CD4-positive, alpha-beta memory T cell (primary cell): ENCODE results near the gene PNRC1. TPM values are rescaled to one million over a fixed set of nuclear protein-coding genes. Genes with fewer than 3 reads are reported as not detected.
"Not testable (repeated sequence)": the region's sequence is repeated elsewhere in the genome, so short reads cannot be mapped to it uniquely, and the experiment has no call there.

Experiments
- CTCF ChIA-PET: fragments of 350-600 bp; sonication (Branson Sonifier 250); formaldehyde crosslinking; loops from one replicate; lab custom pipeline; 2021; ENCODE audit warnings: inconsistent platforms; ENCODE audit not compliant: partially characterized antibody; lab: Charles Lee
- POLR2A ChIA-PET: fragments of 350-600 bp; sonication (Branson Sonifier 250); formaldehyde crosslinking; loops from one replicate; lab custom pipeline; 2021; ENCODE audit not compliant: partially characterized antibody; lab: Charles Lee
- DNase-seq, 5 donors: peaks; one replicate each; pipeline versions ENCODE4 v3.0.0 to v3.0.0-alpha.2; 2020 to 2022; ENCODE audit warnings: mixed read lengths in 1 of 5
- H3K27ac ChIP-seq: one replicate; pipeline ENCODE4 v1.7.0; 2013; ENCODE audit warnings: low read depth, low read length
- H3K27me3 ChIP-seq: 2 replicates; pipeline ENCODE4 v1.7.0; 2013; ENCODE audit warnings: mild to moderate bottlenecking, low read length, moderate library complexity; ENCODE audit not compliant: insufficient read depth
- H3K36me3 ChIP-seq: 2 replicates; pipeline ENCODE4 v1.7.0; 2013; ENCODE audit warnings: mild to moderate bottlenecking, low read length, moderate library complexity; ENCODE audit not compliant: insufficient read depth
- H3K4me1 ChIP-seq: 2 replicates; pipeline ENCODE4 v1.7.0; 2013; ENCODE audit warnings: mild to moderate bottlenecking, low read length, moderate library complexity; ENCODE audit not compliant: insufficient read depth
- H3K4me3 ChIP-seq, 2 donors: one replicate each; pipeline ENCODE4 v1.7.0; 2013; ENCODE audit warnings: low read length in 2 of 2, mild to moderate bottlenecking in 1 of 2
- H3K9me3 ChIP-seq, 2 donors: one replicate each; pipeline ENCODE4 v1.7.0; 2013; ENCODE audit warnings: low read length in 2 of 2, control low read depth in 1 of 2; ENCODE audit not compliant: control insufficient read depth in 1 of 2
- H3K27ac Mint-ChIP-seq, 7 donors: one replicate each; pipeline ENCODE4 v1.8.0; 2020 to 2021; ENCODE audit warnings: mixed read lengths in 7 of 7, mild to moderate bottlenecking in 6 of 7, inconsistent platforms in 3 of 7, moderate library complexity in 3 of 7
- H3K27me3 Mint-ChIP-seq, 2 donors: one replicate each; pipeline ENCODE4 v1.8.0; 2020 to 2021; ENCODE audit warnings: mixed read lengths in 2 of 2
- H3K36me3 Mint-ChIP-seq, 2 donors: one replicate each; pipeline ENCODE4 v1.8.0; 2020 to 2021; ENCODE audit warnings: mixed read lengths in 2 of 2, inconsistent platforms in 1 of 2, mild to moderate bottlenecking in 1 of 2
- H3K4me1 Mint-ChIP-seq, 4 donors: one replicate each; pipeline ENCODE4 v1.8.0; 2020 to 2021; ENCODE audit warnings: mixed read lengths in 4 of 4, mild to moderate bottlenecking in 1 of 4
- H3K4me3 Mint-ChIP-seq, 8 donors: one replicate each; pipeline ENCODE4 v1.8.0; 2020 to 2021; ENCODE audit warnings: mixed read lengths in 8 of 8, mild to moderate bottlenecking in 7 of 8, moderate library complexity in 6 of 8, inconsistent platforms in 3 of 8
- H3K9me3 Mint-ChIP-seq, 8 donors: one replicate each; pipeline ENCODE4 v1.8.0; 2020 to 2021; ENCODE audit warnings: mixed read lengths in 8 of 8, mild to moderate bottlenecking in 5 of 8, inconsistent platforms in 3 of 8, moderate library complexity in 1 of 8
- intact Hi-C: fragments of 100-400 bp; cut with micrococcal nuclease; formaldehyde crosslinking; loops from one replicate; pipeline ENCODE4 v1.15.1; 2023
- polyA plus RNA-seq, 2 donors: library from polyadenylated mRNA; unstranded; fragments of 300-500 nt; fragmentation: Illumina TruSeq; gene quantifications; one replicate each; pipeline ENCODE4 v1.2.3, GENCODE V29; 2021
- total RNA-seq, 2 experiments: library from RNA; stranded (reverse); gene quantifications; one replicate each; pipeline ENCODE4 v1.2.3, GENCODE V29; 2021

The PNRC1 gene
- total and polyA plus RNA-seq, 4 experiments from 2014 or later: 390 to 667 (median 569) TPM

DNA sequence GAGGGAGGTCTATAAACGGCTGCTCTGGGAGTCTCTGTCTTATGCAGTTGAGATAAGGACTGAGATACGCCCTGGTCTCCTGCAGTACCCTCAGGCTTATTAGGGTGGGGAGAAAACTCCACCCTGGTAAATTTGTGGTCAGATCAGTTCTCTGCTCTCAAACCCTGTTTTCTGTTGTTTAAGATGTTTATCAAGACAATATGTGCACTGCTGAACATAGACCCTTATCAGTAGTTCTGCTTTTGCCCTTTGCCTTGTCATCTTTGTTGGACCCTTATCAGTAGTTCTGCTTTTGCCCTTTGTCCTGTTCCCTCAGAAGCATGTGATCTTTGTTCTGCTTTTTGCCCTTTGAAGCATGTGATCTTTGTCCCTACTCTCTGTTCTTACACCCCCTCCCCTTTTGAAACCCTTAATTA, 47.7 kb downstream of the PNRC1 start:
- H3K4me1 Mint-ChIP-seq, H3K27ac Mint-ChIP-seq, intact Hi-C loops, CTCF ChIA-PET, H3K4me1 ChIP-seq, DNase-seq, H3K9me3 ChIP-seq, H3K4me3 ChIP-seq, H3K27ac ChIP-seq, POLR2A ChIA-PET, H3K36me3 ChIP-seq, H3K9me3 Mint-ChIP-seq, H3K27me3 Mint-ChIP-seq, H3K27me3 ChIP-seq, H3K4me3 Mint-ChIP-seq: not testable (repeated sequence)
- peaks cover 0 to 10% of the 10 kb centered on the region in 2 donors for H3K36me3 Mint-ChIP-seq

GRCh38 chr6:89131599-89131998, 51.0 kb downstream of the PNRC1 start:
- Histone ChIP-seq H3K4me3 (no peak overlapping the region), H3K9me3 (no peaks in the 10 kb centered on the region), H3K36me3 (no peaks in the 10 kb centered on the region), H3K27me3 (no peaks in the 10 kb centered on the region), H3K4me1 (no peaks in the 10 kb centered on the region), H3K27ac (no peak overlapping the region)
- Mint-ChIP-seq H3K36me3 (peaks cover 0 to 10% of the 10 kb centered on the region in 2 donors), H3K4me3 (no peak overlapping the region), H3K9me3 (peaks cover 0 to 8% (median 6%) of the 10 kb centered on the region in 8 donors), H3K27ac (no peak overlapping the region), H3K4me1 (no peaks in the 10 kb centered on the region), H3K27me3 (no peaks in the 10 kb centered on the region)
- intact Hi-C loops: no loop called here
- DNase-seq: no peak
- ChIA-PET CTCF (no interaction called here), POLR2A (no interaction called here)

GRCh38 chr6:89132057-89132456, 51.5 kb downstream of the PNRC1 start:
- ChIA-PET POLR2A (no interaction called here), CTCF (no interaction called here)
- Histone ChIP-seq H3K9me3 (no peaks in the 10 kb centered on the region), H3K4me1 (no peaks in the 10 kb centered on the region), H3K27me3 (no peaks in the 10 kb centered on the region), H3K36me3 (no peaks in the 10 kb centered on the region), H3K4me3 (no peak overlapping the region), H3K27ac (no peak overlapping the region)
- Mint-ChIP-seq H3K27ac (no peak overlapping the region), H3K36me3 (peaks cover 0 to 7% of the 10 kb centered on the region in 2 donors), H3K4me1 (no peaks in the 10 kb centered on the region), H3K4me3 (no peak overlapping the region), H3K27me3 (no peaks in the 10 kb centered on the region), H3K9me3 (peaks cover 0 to 8% (median 5%) of the 10 kb centered on the region in 8 donors)
- no peak for DNase-seq
- intact Hi-C loops: no loop called here

DNA sequence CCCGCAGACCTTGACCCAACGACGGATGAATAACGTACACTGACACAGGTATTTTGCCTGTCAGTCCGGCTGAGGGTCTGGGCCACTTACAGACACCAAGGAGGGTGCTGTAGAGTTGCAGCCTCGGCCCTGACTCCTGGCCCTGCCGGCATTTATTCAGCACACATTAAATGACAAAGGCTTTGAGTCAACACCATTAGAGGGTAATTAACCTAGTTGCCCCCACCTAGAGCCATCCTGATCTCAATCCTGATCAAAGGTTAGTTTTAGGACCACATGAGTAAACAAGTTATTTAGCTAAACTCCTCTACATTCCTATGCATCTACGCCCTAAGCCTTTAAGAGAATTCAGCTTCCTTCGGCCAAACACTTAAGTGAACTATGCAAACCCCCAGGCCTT, 53.4 kb downstream of the PNRC1 start:
- H3K4me3 ChIP-seq: no peak overlapping the region
- no peaks in the 10 kb centered on the region for H3K4me1 ChIP-seq
- H3K36me3 ChIP-seq: no peaks in the 10 kb centered on the region
- POLR2A ChIA-PET: no interaction called here
- no peaks in the 10 kb centered on the region for H3K9me3 ChIP-seq
- no peak overlapping the region for H3K27ac ChIP-seq
- CTCF ChIA-PET: interaction anchor here (1.1 kb wide), 1 partner anchor 9 kb away, joined by 4 read pairs; no protein-coding TSS in a partner anchor
- Mint-ChIP-seq H3K27me3 (no peaks in the 10 kb centered on the region), H3K9me3 (peaks cover 0 to under 1% (median 0%) of the 10 kb centered on the region in 8 donors), H3K4me1 (no peaks in the 10 kb centered on the region), H3K4me3 (no peak overlapping the region), H3K27ac (no peak overlapping the region), H3K36me3 (no peaks in the 10 kb centered on the region)
- intact Hi-C loops: no loop called here
- DNase-seq: no peak
- H3K27me3 ChIP-seq: no peaks in the 10 kb centered on the region

- Mint-ChIP-seq H3K27me3 (no peaks in the 10 kb centered on the region), H3K36me3 (no peaks in the 10 kb centered on the region), H3K9me3 (no peaks in the 10 kb centered on the region), H3K4me1 (no peaks in the 10 kb centered on the region), H3K27ac (no peak overlapping the region), H3K4me3 (no peak overlapping the region)
- no peaks in the 10 kb centered on the region for H3K27me3 ChIP-seq
- ChIA-PET CTCF (interaction anchor here (0.6 to 1.1 kb wide), 3 partner anchors 10 to 152 kb away, joined by 3 to 4 read pairs (median 3); no protein-coding TSS in a partner anchor), POLR2A (no interaction called here)
- intact Hi-C loops: no loop called here
- H3K27ac ChIP-seq: no peak overlapping the region
- no peaks in the 10 kb centered on the region for H3K36me3 ChIP-seq
- H3K4me1 ChIP-seq: no peaks in the 10 kb centered on the region
- DNase-seq: no peak
- no peaks in the 10 kb centered on the region for H3K9me3 ChIP-seq
- no peak overlapping the region for H3K4me3 ChIP-seq
These were observed 54.2 kb downstream of the PNRC1 start for GRCh38 chr6:89134723-89135122.

Other genes starting within 250 kb of the PNRC1 start
- gene RNGTT, start 117.1 kb upstream of the PNRC1 start, total RNA-seq: 10 to 100 TPM; 17.4 to 21.8 TPM
- 10 to 100 TPM; 17.3 to 20.8 TPM for gene RNGTT, start 117.1 kb upstream of the PNRC1 start, polyA plus RNA-seq
- gene SRSF12, start 37.3 kb downstream of the PNRC1 start, total RNA-seq: not detected
- under 1 TPM; 0.06 to 0.11 TPM for gene SRSF12, start 37.3 kb downstream of the PNRC1 start, polyA plus RNA-seq
- gene PM20D2, start 65.3 kb downstream of the PNRC1 start, total RNA-seq: 10 to 100 TPM; 11.4 to 11.6 TPM
- 10 to 100 TPM in 1 of 2 donors, 1 to 10 TPM in 1; 7.8 to 11.3 TPM for gene PM20D2, start 65.3 kb downstream of the PNRC1 start, polyA plus RNA-seq
- gene GABRR1, start 136.6 kb downstream of the PNRC1 start, total RNA-seq: not detected
- gene GABRR1, start 136.6 kb downstream of the PNRC1 start, polyA plus RNA-seq: not detected
- gene GABRR2, start 234.5 kb downstream of the PNRC1 start, total RNA-seq: 1 to 10 TPM; 1.2 to 1.7 TPM
- under 1 TPM in 1 of 2 donors, not detected in 1; 0.10 TPM for gene GABRR2, start 234.5 kb downstream of the PNRC1 start, polyA plus RNA-seq